Hepatic stellate cell (primary cell): ENCODE data around the gene FPGS.

ENCODE experiments used
- DNase-seq: peaks from one replicate; pipeline ENCODE4 v3.0.0; 2011; ENCODE audit warnings: low spot score

Gene FPGS

GRCh38 chr9:127860779-127861178, 58.1 kb downstream of the FPGS start:
- DNase-seq, result no peak

DNA sequence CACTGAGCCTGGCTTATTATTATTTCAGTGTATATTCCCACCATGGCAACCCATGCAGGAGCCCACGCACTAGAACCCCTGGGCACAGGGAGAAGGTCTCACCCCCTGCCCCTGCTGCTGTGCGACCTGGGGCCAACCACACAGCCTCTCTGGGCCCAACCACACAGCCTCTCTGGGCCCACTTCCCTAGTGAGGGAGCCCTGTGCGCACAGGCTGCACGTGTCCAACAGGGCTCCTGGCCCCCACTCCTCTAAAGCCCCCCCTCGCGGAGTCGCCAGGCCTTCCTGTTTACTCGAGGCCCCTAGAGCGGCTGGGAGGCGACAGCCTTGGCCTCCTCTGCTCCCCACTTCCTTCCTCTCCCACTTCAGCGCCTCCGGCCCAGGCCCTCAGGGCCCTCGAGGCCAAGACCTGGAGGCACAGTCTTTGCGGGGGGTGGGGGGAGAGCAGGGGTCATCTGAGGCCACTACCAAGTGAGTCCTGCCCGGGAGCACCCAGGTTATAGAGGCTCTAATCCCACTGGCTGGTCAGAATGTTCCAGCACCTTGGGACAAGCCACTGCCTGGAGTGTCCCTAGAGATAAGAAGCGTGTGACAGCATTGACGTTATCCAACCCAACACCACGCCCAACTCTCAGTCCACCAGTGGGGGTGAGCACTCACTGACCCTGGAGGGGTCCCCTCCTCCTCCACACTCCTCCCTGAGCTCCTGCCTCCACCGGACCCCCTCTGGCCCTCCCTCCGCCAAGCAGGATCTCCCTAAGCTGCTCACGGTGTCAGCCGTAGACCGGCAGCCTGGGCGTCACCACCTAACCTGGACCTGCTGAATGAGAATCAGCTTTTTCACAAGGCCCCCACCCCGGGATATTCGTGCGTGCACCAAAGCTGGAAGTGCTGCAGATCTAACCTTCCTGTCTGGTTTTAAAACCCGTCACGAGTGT, 59.7 kb downstream of the FPGS start:
- no peak for DNase-seq

DNA sequence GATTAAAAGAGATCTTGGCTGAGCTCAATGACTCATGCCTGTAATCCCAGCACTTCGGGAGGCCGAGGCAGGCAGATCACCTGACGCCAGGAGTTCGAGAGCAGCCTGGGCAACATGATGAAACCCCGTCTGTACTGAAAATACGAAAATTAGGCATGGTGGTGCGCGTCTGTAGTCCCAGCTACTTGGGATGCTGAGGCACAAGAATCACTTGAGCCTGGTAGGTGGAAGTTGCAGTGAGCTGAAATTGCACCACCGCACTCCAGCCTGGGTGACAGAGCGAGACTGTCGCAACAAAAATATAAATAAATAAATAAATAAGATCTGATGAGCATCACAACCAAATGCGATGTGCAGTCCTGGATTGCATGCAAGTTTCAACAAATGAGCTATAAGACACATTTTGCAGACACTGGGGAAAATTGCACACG, 60.5 kb downstream of the FPGS start:
- no peak for DNase-seq
